Measurements from ENCODE around the gene RGS12.
"Not testable (repeated sequence)": the region's sequence is repeated elsewhere in the genome, so short reads cannot be mapped to it uniquely, and the experiment has no call there.

The RGS12 gene

DNA sequence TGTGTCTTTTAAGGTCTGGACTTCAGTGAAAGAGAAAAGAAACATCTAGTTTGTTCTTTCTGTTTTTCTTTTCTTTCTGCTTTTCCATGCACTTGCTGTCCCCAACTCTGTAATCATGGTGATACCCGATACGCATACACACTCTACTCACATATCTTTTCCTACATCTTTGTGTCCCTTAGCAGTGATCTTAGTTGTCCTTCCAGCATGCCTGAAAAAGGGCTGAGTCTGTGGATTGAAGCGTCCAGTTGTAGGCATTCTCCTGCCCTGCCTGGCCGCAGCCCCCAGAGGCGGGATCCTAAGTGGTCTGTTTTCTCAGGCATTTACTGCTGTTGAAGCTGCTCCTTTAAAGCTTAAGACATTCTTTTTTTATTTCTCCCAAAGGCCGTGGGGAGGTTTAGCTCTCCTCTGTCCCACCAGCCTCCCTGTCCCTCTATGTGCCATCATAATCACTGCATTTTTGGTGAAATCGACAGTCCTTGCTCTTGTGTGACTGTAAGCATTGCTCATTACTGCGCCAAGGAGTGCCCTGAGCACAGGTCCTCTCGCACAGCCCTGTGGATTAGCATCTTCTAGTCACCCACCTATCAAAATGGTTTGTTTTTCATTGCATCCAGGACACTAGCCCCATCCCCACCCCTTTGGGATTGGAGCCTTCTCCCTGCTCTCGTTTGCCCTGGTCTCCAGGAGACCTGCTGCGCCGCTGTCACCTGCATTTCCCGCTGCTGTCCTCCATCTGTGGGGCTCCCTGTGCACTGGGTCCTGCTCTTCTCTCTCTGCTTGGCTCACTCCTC lies 4.4 kb downstream of the RGS12 start:
- no peak for DNase-seq (ENCODE audit: low spot score)

DNA sequence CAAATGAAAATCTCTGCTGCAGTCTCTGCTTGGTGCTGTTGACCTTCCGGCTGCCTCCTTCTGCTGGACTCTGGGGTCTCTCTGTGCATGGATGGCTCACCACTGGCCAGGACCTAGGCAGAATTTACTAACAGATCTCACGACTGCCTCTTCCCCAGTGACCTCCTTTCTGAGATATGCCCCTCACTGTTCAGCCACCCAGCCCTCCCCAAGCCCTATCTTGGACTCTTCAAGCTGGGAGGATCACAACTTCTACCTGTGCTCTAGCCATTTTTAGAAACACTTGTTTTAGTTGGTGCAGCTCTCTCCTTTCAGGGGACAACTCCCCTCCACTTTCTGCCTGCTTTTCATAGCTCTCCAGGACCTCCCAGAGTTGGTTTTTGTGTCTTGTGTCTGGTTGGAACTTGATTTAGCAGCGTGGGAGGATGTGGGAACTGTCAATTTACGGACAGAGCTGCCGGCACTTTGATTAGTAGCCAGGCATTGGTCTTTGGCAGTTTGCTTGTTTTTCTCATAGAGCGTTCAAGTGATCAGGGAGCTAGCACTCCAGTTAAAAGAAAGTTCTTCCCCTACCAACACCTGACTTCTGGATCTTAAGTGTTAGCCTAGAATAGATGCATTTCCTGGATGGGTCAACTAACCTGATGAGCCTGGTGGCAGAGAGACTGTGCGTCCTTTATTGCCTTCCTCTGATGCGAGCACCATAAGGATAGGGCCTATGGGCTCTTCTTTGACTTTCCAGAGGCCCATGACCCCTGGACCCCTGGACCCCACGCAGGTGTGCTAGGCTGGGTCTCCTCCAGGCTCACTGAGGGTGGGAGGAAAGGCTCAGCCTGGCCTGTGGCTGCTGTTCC lies 6.5 kb downstream of the RGS12 start:
- DNase-seq (ENCODE audit: low spot score): no peak

DNA sequence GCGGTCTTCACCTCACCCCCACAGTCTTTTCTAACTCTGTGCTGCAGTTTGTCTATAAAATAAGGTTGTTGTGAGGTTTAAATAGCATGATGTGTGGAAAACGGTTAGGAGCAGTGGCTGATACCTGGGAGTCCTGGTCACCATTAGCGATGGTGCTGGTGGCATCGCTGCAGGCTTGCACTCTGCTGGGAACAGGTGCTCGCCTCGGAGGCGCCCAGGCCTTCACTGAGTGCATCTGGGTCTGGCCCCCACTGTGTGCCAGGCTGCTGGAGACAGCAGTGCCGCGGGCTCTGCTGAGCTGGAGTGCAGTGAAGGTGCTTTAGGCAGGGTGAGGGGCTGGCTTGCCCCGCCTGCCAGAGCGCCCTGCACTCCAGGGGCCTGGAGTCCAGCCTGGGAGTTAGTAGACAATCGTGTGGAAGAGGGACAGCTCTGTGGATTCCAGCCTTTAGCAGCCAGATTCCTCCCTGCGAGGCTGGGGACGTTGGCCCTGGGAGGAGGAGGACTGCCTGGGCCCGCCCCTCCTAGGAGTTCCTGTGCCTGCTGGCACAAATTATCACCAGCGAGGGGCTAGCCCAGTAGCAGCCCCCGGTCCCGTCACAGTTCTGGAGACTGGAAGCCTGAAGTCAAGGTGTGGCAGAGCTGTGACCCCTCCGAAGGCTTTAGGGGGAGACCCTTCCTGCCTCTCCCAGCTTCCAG lies 7.3 kb downstream of the RGS12 start:
- DNase-seq (ENCODE audit: low spot score): no peak

DNA sequence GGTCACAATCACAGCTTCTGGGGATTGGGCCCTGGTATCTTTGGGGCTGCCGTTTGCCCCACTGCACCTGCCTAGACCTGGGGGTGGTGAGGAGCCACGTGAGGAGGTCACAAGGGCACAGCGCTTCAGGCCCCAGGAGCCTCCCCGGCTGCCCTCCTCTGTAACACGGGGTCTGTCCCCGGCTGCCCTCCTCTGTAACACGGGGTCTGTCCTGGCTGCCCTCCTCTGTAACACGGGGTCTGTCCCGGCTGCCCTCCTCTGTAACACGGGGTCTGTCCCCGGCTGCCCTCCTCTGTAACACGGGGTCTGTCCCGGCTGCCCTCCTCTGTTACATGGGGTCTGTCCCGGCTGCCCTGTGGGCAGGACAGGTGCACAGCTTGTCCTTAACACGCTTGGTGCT lies 8.1 kb downstream of the RGS12 start:
- not testable (repeated sequence) for DNase-seq (ENCODE audit: low spot score)

DNA sequence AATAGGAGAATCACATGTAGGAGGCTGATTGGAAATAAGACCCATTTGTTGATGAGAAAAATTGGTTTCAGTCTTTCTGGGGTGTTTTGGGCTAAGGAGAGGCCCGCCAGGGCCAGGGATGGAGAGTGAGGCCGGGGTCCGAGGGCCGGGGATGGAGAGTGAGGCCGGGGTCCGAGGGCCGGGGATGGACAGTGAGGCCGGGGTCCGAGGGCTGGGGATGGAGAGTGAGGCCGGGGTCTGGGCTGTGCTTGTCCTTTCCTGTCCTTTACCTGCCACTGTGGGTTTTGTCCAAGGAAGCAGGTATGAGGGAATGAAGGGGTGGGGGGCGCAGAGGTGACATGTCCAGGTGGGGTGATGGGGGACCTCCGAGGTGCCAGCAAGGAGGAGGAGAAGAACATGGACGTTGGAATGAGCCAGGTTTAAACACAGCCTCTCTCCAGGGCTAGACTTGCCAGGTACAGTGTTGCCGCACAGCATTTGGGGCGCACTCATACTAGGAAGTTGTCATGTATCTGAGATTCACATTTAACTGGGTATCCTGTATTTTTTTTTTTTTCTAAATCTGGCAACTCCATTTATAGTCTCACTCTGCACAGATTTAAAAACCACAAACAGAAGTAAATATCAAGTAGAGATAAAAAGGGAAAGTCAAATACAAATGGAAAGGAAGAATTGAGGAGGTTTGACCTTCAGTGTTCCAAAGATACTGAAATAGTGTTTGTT lies 8.8 kb downstream of the RGS12 start:
- DNase-seq (ENCODE audit: low spot score): no peak

DNA sequence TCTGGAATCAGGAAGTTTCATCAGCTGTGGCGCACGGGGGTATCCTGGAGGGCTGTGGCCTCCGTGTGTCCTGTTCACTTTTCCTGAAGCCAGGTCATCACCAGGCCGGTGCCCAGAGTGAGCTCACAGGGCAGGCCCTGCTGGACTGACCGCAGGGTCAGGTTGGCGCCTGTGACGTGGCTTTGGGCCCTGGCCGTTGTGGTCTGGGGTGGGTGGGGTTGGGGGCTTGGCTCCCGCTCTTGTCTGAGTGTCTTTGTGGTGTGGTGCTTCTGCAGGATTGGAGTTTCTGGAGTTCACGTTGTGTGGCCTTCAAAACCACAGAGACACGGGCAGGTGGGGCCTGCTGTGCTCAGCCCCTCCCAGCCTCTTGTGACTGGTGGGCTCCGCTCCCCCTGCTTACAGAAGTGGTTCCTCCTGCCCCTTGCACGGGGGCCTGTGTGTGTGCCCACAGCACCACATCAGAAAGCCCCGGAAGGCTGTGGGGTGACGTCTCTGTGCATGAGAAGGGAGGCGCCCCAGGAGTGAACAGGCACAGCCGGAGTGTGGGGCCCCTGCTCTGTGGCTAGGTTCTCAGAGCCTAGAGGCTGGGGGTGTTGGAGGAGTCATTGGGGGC lies 9.5 kb downstream of the RGS12 start:
- DNase-seq (ENCODE audit: low spot score): no peak

DNA sequence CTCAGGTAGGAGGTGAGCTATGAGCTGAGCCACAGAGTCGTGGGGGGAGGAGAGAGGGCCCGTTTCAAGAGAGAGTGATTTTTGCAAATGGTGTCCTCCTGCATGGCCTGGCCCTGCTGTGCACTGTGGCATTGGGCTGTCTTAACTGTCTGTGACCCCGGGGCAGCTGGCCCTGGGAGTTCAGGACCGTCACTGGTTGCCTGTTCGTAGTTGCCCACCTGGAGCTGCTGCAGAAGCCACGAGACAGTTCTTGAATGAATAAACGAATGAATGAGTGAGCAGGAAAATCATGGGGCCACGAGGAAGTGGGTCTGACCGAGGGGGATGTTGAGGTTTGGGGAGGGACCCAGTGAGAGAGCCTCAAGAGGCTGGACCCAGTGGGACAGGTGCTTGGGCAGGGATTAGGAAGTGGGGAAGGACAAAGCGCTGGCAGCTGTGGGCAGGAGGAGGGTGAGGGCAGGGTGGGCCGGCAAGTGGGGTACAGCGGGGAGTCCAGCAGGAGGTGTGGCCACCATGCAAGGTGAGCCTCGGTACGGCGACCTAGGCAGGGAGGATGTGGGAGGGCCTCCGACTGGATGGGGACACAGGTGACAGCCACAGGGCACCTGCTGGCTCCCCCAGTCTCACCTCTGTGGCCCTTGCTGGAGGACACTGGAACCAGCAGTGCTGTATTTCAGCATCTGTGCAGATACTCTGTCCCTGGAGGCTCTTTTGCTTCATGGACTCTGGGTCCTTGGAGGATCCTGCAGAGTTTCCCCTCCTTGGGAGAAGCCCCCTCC lies 10.2 kb downstream of the RGS12 start:
- DNase-seq (ENCODE audit: low spot score): no peak

DNA sequence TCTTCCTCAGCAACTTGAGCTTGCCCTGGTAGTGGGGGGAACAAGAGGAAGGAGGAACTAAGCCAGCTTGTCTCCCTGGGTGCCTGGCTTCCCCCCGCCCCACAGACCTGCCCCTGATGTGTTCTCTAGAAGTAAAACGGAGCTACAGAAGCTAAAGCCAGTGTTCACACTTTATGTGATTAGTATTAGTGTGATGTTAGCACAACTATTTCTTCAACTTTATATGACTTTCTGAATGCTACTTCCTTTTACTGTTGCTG lies 10.7 kb downstream of the RGS12 start:
- no peak for DNase-seq (ENCODE audit: low spot score)

DNA sequence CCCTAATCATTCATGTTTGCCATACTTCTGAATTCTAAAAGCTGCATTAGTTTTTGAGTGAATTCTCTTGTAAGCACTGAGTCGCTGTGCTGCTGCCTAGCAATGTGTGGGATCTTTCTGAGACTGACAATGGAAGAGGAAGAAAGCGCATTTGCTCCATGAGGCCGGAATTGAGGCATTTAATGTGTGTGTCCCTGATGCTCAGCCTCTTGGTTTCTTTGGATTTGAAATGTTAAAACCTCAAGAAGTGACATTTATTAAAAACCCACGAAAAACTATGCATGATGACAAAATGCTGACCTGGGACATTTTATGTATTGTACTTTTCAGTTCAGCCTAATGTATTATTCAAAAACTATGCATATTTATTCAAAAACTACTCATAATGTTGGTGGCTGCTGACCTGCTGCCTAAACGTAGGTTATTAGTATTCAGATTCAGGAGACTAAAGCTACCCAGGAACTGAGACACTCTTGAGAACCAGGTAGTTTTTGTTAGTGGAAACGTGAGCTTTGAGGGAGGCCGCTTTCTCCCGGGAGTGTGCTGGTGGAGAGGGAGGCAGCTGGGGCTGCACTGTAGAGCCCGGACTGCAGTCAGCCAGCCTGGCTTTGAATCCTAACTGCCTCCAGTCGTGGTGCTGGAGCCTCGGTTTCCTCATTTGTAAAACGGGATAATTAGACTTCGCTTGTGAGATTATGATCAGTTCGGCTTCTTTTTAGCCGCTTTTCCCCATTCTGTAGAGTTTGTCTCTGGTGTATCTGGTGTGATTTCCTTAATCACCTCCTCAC lies 11.3 kb downstream of the RGS12 start:
- no peak for DNase-seq (ENCODE audit: low spot score)

DNA sequence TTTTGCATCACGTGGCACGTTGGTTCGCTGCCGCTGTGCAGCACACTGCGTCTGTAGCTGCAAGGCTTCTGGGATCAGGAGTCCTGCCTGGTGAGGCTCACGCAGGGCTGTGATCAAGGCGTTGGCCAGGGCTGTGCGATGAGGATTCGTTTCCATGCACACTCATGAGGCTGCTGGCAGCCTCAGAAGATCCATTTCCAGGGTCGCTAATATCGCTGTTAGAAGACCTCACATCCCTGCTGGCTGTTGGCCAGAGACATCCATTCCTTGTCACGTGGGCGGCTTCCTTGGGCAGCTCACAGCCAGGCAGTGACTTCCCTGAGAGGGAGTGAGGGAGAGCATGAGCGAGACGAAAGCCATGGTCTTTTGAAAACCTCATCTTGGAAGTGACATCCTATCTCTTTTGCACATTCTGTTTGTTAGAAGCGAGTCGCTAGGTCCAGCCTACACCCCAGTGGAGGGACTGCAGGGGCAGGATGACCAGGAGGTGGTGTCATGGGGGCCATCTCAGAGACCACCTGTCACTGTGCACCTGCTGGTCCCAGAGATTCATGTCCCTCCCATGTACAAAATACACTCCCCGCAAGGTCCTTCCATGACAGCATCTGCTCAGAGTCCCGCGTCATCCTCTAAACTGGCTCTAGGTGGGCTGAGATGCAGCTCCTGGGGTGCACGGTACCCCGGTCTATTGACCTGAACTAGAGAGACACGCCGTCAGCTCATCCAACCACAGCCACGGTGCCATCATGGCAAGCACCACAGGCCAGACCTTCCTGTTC lies 12.2 kb downstream of the RGS12 start:
- DNase-seq (ENCODE audit: low spot score): no peak

DNA sequence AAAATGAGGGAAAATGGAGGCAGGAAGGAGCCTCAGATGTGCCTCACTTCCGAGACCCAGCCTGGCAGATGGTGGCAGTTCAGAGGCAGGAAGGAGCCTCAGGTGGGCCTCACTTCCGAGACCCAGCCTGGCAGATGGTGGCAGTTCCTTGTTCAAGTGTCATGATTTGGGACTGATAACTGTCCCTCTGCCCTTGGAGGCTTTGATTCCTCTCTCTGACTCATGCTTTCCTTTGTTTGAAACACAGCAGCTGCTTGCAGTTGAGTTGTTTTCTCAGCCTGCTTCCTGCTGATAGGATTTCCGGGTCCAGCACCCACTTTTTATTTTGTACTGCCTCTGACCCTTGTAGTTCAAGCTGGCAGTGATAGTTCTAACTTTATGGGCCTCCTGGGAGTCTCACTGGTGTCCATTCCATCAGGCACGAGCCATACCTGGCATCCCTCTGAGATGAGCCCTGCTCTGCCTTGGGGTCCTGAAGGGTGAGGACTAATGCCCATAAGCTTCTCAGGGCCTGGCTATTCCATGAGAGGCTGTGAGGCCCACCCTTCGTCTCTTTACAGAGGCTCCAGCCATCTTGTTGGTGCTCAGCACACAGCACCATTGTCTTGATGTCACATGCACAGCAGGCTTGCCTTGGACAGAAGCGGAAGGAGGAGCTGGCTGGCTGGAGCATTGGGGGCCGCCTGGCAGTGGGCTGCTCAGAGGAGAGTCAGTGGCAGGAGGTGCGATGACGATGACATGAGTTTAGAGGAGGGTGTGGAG lies 13.0 kb downstream of the RGS12 start:
- no peak for DNase-seq (ENCODE audit: low spot score)

DNA sequence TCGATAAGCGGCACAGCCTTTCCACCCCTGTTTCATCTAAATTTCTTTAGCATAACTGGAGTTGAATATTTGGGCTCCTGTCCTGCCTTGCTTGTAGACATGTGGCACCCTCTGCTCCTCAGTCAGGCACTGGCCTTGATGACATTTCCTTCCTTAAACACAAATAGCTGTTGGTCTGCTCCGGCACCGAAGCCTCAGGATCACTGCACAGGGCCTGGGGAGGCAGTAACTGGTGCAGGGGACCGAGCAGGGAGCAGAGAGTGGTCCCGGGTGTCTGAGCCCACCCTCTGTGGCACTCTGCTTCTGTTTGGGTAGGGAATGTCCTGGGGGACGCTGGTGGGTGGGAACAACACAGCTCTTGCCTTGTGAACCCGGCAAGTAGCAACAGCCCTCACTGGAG lies 13.6 kb downstream of the RGS12 start:
- no peak for DNase-seq (ENCODE audit: low spot score)

DNA sequence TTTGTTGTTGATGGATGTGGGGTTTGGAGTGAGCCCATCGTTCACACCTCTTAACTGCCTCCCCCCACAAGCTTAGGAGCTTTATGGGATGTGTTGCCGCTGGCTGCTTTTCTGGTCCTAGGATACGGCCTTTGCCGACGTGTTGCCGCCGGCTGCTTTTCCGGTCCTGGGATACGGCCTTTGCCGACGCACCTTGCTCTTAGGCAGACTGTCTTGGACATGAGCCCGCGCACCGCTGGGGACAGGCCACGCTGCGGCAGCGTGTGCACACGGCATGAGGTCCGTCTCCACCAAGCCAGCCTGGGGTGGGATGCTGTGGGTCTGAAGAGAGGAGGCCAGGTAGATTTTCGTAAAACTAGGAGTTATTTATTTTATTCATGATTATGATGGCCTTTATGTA lies 14.2 kb downstream of the RGS12 start:
- DNase-seq (ENCODE audit: low spot score): no peak

DNA sequence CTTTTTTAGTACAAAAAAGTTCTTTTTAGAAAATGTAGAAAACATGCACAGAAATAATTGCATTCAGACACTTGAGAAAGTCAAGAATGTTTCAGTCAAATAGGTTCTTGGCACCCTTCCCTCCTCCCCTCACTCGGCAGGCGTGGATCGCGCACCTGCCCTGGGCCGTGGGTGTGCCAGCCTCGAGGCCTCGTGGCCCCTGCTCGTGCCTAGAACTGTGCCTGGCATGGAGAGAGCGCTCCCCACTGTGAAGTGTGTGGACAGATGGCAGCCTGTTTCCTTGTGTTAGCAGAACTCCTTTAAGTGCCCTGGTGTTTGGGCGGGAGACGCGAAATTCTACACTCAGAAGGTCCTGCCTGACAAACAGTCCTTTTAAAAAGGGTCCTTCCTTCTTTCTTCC lies 14.7 kb downstream of the RGS12 start:
- DNase-seq (ENCODE audit: low spot score): no peak

DNA sequence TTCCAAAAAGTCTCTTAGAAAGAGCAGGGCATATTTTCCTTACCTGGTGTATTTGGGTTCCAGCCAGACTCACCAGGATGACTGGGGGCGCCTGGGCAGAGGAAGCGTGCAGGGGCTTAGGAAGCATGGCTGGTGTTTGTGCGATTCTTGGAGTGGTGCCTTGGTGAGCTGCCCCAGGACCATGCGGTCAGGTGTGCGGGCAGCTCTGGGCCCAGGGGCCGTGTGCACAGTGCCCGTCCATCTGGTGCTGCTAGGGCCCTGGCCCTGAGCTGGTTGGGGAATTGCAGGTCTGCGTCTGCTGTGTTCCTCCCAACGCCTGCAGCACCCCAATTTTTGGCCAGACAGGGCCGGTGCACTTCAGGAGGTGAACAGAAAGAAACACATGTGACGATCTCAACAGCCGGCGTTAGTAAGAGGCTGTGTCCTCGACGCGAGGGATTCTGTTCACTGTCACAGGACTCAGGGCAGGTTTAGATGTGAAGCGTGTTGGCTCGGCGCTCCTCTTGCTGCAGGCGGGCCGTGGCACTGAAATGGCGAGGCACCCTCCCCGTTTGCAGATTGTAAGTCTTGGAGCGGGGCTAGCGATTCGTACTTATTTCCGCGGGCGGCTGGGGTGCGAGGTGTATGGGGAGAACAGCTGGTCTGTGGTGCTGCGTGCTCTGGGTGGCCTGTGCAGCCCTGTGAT lies 15.2 kb downstream of the RGS12 start:
- no peak for DNase-seq (ENCODE audit: low spot score)

DNA sequence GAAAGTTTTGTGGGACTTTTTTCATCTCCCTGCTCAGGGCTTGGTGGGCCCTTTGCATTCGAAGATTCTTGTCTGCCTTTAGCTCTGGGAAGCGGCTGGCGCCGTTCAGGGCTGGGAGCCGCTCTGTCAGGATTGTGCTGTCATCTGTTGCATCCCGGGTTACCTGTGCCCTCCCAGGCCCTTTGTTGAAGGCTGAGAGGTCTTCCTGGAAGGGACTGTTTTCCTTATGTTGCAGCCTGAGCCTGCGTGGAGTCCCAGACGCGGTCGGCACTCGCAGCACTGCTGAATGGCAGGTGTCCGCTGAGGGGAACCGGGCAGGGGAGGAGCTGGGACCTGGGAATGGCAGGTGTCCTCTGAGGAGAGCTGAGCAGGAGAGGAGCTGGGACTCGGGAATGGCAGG lies 15.9 kb downstream of the RGS12 start:
- DNase-seq (ENCODE audit: low spot score): no peak

DNA sequence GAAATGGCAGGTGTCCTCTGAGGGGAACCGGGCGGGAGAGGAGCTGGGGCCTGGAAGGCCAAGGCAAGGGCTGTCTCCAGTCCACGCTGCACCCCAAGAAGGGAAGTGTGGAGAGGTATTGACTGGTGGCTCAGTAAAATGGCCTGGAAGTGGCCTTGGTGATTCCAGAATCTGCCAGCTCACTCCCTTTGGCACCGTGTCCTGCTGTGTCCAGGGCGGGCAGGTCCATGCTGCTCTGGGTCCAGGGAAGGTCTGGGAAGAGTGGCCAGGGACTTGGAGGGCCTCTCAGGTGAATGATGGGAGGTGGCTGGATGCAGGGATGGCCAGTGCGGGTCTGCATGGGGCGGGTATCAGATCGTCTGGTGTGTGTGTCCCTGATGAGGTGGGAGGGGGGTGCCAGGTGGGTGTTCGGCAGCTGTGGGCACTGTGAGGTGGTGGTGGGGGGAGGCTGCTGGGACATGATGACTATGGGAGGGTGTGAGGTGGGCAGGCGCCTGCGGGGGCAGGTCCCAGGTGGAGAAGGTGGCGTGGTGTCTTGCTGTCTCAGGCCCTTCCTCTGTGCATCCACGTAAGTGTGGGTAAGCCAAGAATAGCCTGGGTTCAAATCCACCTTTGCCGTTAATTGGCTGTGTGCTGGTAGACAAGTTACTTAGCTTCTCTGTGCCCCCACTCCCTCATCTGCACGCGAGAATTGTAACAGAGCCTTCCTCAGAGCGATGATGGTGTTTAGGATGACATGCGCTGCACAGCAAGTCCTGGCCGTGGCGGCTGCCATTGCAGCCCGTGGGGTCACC lies 17.7 kb downstream of the RGS12 start:
- DNase-seq (ENCODE audit: low spot score): no peak

DNA sequence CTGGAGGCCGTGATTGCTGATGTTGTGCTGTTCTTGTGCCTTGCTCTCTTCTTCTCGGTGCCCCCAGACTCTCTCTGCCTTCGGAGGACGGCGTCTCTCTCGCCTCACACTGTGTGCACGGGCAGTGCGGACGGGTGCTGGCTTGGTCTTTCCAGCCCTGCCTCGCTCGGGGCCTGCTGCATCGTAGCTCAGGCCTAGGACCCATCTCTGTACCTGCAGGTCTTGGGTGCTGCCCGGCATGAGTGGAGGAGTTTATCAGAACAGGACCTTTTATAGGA lies 18.2 kb downstream of the RGS12 start:
- no peak for DNase-seq (ENCODE audit: low spot score)

Data from RKO (cell line).